Activated T-helper 1 cell treated with anti-CD3 and anti-CD28 coated beads, Interleukin-2, amount 50 U/mL, for 16 hours (primary cell): Measurements from ENCODE around the gene SMYD4.
"Not testable (repeated sequence)": the region's sequence is repeated elsewhere in the genome, so short reads cannot be mapped to it uniquely, and the experiment has no call there.

Source experiments
- DNase-seq, 2 donors: peaks; one replicate each; pipeline ENCODE4 v3.0.0-alpha.2; 2020; ENCODE audit warnings: low read depth in 1 of 2, low spot score in 1 of 2

SMYD4 gene

GRCh38 chr17:1783271-1783670, 46.4 kb downstream of the SMYD4 start:
- DNase-seq: no peak

- no peak for DNase-seq
These were observed 47.5 kb downstream of the SMYD4 start for GRCh38 chr17:1782171-1782567.

- no peak for DNase-seq
These were observed 50.1 kb downstream of the SMYD4 start for GRCh38 chr17:1779571-1780131.

GRCh38 chr17:1776857-1777256, 52.8 kb downstream of the SMYD4 start:
- no peak for DNase-seq

GRCh38 chr17:1776328-1776727, 53.4 kb downstream of the SMYD4 start:
- no peak for DNase-seq

- no peak for DNase-seq
These were observed 55.1 kb downstream of the SMYD4 start for GRCh38 chr17:1774390-1775176.

GRCh38 chr17:1773696-1774181, 56.0 kb downstream of the SMYD4 start:
- no peak for DNase-seq

GRCh38 chr17:1773000-1773695, 56.6 kb downstream of the SMYD4 start:
- DNase-seq: not testable (repeated sequence)

- no peak for DNase-seq
These were observed 59.8 kb downstream of the SMYD4 start for GRCh38 chr17:1769822-1770477.

GRCh38 chr17:1767358-1767757, 62.3 kb downstream of the SMYD4 start:
- DNase-seq: no peak

GRCh38 chr17:1766382-1767135, 63.1 kb downstream of the SMYD4 start:
- DNase-seq: no peak

GRCh38 chr17:1765576-1765975, 64.1 kb downstream of the SMYD4 start:
- DNase-seq: no peak

GRCh38 chr17:1764705-1765104, 65.0 kb downstream of the SMYD4 start:
- DNase-seq: not testable (repeated sequence)

GRCh38 chr17:1764284-1764683, 65.4 kb downstream of the SMYD4 start:
- peak; percentile 32 to 36 for DNase-seq

GRCh38 chr17:1762901-1763898, 66.5 kb downstream of the SMYD4 start:
- no peak for DNase-seq

- no peak for DNase-seq
These were observed 67.3 kb downstream of the SMYD4 start for GRCh38 chr17:1762233-1762900.

GRCh38 chr17:1759529-1759928, 70.2 kb downstream of the SMYD4 start:
- DNase-seq: no peak

GRCh38 chr17:1758807-1759206, 70.9 kb downstream of the SMYD4 start:
- DNase-seq: no peak

GRCh38 chr17:1755827-1756262, 73.9 kb downstream of the SMYD4 start:
- no peak for DNase-seq
